NCI-H446 treated with DMSO at 0.1 percent for 48 hours (cell line): ENCODE results near the gene THAP3.
A peak's percentile ranks its signal among the peaks of the same experiment; 100 is the strongest.

Source experiments
- DNase-seq: peaks from one replicate; lab custom pipeline; 2025; lab: John Stamatoyannopoulos, UW

The THAP3 gene

DNA sequence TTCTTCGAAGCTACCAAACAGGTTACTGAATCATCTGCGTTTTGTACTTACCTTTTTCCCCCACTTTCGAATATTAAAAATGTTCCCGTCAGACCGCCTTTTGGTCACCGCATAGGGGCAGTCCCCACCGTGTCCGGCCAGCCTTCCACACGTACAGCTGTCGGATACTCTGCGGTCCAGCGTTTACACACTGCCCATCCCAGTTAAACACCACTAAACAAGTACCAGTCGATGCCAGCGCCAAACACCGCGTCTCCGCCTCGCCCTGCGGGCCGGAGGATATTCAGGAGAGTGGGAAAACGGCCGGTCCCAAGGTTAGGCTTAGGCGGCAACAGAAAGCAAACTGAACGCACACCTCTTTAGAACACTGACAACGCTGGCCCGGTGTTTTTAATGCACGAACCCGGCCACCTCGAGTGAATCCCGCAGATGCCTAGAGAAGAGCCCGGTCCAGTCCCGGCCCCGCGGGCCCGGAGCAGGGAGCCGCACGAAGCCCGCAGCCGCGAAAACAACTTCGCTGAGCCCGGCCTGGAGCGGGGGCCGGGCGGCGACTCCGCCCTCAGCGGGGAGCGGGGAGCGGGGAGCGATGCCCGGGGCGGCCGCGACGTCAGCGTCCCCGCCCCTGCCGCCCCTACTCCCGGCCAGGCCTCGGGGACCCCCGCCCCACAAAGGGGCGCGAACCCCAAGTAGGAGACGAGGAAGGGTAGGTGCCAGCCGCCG is 11.9 kb upstream of the THAP3 start:
- no peak for DNase-seq

- peak; percentile 99 for DNase-seq
These were observed 11.2 kb upstream of the THAP3 start, which contains the start of gene PHF13 for GRCh38 chr1:6613361-6614018. Gene PHF13, plus strand, starts transcription at chr1:6613731. Its CDS starts 336 bp downstream, at chr1:6614067.

DNA sequence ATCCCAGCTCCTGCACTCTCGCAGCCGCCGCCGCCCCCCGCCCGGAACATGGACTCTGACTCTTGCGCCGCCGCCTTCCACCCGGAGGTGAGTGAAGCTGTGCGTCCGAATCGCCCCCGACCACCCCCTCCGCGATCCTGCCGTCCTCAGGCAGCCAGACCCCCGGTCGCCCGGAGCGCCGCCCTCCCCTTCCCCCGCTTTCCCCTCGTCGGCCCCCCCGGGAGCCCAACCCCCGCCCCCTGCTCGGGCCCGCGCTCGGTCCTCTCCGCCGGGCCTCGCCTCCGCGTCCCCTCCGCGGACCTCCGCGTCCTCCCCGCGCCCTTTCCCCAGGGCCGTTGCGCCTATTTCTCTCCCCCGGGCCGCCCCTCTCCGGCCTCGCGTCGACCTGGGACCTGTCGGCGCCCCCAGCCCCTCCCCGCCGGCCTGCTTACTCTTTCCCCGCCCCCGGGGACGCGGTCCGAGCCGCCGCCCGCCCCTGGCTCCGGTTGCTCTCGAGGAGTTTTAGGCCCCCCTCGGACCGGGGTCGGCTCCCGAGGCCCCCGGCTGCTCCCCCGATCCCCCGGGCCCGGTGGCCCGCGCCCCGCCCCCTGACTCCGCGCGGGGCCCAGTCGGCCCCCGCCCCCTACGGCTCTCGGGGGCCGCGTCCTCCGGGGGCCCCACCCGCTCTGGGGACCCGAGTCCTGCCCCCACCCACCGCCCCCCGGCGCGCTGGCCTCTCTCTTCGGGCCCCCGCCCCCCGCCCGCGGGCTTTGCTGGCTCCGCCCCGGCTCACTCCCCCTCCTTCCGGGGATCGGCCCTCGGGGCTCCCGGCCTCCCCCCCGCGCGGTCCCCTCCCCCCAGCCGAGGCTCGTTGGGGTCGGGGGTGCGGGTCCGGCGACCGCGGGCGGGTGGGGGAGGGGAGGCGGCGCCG is 10.4 kb upstream of the THAP3 start:
- DNase-seq: no peak

DNA sequence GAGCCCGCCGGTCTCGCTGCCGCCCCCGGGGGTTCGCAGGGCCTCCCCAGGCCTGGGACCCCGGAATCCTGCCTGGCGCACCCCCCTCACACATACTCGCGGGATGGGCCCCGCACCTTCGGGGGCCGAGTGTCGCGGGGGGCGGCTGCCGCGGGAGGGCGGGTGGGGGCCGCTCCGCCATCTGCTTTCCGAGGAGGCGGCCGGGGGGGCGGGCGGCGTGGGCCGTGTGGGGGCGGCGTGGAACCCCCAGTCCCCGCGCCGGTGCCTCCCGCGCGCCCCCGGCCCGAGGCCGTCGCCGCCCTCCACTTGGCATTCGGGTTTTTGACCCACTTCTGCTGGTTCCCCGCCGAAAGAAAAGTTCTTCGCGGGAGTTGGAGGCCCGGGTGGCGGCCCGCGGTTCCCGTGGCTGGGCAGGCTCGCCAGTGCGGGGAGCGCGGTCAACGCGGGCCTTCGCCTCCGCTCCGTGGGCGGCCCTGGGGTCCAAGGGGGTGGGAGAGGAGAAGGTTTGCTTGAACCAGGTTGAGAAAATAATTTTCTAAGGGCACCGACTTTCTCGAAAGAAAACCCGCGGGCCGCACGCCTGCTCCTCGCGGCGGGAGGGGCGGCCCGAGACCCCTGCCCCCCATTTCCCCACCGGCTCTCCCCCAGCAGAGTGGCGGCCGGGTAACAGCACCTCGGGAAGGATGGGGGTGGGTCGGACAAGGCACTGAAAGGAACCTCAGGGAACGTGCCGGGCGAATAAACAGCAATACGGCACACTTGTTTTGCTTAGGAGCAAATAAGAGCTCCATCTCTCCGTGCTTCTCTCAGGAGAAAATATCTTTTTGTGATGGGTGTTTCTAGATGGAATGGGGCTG is 9.5 kb upstream of the THAP3 start:
- DNase-seq: no peak

DNA sequence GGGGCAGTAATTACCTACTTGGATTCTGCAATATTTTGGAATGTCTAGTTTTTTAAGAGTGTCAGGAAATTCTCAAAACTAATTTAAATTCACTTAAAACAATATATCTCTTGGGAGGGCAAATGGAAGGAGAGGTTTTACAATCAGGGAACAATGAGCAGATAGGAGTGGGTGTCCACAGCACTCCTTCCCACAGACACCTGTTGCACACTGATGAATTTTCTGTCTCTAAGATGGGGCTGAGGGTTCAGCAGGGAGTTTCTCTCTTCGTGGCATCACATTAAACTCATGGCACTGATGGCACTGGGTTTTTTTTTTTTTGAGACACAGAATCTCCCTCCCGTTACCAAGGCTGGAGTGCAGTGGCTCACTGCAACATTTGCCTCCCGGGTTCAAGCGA is 5.6 kb upstream of the THAP3 start:
- no peak for DNase-seq

DNA sequence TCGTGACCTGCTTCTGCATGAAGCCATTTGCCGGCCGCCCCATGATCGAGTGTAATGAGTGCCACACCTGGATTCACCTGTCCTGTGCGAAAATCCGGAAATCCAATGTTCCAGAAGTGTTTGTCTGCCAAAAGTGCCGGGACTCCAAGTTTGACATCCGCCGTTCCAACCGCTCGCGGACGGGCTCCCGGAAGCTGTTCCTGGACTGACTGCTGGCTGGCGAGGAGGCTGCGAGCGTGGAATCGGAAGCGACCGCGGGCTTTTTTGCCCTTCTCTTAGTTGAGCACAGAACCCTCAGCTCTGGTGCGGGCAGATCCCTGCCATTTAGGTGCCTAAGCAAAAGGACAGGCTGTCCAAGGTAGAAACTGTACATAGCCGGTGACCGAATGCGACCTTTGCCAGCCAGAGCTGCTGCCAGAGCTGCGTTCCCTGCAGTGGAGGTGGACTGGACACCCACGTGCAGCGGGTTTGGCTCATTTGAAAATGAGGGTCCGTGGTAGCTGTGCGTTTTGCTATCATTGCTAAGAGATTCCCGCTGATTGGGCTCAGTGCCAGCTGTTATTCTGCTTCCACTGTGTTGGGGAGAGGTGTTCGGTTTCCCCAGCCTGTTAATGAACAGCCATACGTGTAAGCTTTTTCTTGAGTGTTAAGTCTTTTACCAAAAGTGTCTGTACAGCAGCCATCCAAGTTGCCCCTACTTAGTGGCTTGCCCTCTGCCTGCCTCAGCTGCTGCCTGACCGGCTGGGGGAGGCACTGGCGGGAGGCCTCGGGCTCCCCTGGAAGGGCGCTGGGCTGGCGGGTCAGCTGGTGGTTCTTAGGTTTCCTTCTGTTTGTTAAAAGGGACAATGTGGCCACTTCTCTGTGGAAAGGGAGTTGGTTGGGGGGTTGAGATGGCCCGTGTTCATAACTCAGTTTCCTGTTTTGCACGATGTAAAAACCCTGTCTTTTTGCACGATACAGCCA is 3.0 kb upstream of the THAP3 start:
- no peak for DNase-seq

- DNase-seq: no peak
These were observed 2.1 kb upstream of the THAP3 start for GRCh38 chr1:6622396-6623152.

GRCh38 chr1:6623269-6623965 is 1.3 kb upstream of the THAP3 start:
- no peak for DNase-seq

DNA sequence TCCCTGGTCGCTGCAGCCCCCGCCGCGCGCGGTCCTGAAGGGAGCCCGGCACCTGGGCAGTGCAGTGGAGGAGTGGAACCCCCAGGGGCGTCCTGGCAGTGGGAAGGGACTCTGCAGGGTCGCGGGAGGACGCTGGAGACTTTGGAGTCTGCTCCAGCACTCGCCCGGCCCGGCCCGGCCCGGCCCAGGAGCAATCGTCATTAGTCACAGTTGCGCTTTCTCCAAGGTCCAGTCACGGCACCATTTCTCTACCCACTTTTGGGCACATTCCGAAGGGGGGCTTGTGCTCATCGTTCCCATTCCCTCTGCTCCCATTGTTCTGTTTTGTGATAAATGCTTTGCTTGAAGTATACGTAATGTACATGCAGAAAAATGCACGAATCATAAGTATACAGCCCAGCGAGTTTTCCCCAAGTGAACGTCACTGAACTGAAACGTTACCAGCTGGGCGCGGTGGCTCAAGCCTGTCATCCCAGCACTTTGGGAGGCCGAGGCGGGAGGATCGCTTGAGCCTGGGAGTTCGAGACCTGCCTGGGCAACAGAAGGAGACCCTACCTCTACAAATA is 999 bp downstream of the THAP3 start:
- DNase-seq: no peak

DNA sequence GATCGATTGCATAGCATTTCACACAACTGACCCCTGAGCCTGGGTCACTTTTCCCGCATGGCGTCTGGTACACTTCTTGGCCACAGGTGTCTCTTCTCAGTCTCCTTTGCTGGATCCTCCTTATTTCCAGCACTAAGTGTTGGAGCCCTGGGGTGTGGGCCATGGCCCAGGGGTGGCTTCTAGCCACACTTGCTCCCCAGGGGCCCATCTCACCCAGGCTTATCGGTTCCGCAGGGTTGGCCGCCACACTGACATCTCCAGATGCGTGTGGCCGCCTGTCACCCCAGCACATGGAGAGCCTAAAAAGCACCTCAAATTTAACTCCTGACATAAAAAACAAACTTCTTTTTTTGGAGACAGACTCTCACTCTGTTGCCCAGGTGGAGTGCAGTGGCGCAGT is 2.4 kb downstream of the THAP3 start:
- DNase-seq: no peak

DNA sequence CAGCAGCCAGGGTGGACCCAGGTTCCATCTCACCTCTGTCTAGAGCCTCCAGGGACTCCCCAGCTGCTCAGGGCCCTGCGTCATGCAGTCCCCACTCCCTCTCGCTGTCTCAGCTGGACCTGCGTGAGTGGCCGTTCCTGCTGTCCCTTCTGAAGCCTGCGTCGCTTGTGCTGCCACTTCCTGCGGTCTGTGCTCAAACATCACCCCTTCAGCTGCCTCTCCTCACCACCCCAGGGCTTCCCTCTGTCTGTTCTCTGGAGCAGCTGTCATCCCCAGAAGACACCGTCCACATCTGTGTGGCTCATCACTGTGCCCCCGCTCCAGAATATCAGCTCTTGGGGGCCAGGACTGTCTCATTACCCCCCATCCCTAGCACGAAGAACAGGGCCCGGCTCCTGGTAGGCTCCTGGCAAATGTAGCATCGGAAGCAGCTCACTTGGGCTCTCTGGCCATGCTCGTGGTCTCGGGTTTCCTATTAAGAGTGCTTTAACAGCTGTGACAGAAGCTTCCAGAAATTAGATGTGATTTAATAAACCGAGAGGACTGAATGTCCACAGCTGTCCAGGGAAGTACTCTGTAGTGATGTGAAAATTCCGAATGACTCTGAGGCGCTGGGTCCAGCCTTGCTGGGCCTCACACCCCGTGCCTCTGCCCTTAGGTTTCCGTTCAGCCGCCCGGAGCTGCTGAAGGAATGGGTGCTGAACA is 3.3 kb downstream of the THAP3 start:
- DNase-seq: no peak

- no peak for DNase-seq
These were observed 4.4 kb downstream of the THAP3 start for GRCh38 chr1:6628971-6629479.

DNA sequence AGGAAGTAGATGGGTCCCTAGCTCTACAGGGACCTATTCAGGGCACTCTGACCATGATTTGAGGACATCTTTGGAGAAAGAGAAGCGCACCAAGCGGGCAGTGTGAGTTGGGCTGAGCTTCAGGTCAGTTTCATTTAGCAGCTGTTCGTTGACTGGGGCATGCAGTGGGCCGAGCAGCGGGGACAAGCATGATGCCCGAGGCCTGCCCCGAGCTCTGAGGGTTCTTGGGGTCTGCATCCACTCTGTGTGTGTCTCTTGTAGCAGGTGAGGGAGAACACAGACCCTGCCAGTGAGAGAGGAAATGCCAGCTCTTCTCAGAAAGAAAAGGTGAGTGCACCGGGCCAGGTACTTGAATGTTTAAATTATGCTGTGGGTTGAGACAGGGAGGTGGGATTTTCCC is 5.4 kb downstream of the THAP3 start:
- DNase-seq: no peak

DNA sequence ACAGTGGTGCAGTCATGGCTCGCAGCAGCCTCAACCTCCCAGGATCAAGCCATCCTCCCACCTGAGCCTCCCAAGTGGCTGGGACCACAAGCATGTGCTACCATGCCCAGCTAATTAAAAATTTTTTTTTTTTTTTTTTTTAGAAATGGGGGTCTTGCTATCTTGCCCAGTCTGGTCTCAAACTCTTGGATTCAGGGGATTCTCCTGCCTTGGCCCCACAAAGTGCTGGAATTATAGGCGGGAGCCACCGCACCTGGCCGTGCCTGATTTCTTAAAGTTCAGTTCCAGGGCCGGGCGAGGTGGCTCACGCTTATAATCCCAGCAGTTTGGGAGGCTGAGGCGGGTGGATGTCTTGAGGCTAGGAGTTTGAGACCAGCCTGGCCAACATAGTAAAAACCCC is 6.4 kb downstream of the THAP3 start:
- DNase-seq: no peak

GRCh38 chr1:6632588-6633514 is 8.2 kb downstream of the THAP3 start:
- DNase-seq: no peak

- no peak for DNase-seq
These were observed 9.8 kb downstream of the THAP3 start for GRCh38 chr1:6634371-6635052.
